Aorta (tissue), 4 donors: ENCODE measurements around the gene OR10A2. TPM values are rescaled to one million over a fixed set of nuclear protein-coding genes. Genes with fewer than 3 reads are reported as not detected.

Experiments used
- polyA plus RNA-seq, 2 donors: library from polyadenylated mRNA; stranded (reverse); fragments of 200-250 nt; gene quantifications; one replicate each; pipeline ENCODE4 v1.2.3, GENCODE V29; 2013
- total RNA-seq, 2 donors: library from RNA; stranded (reverse); fragmentation: NEBNext Ultra II Directional; extraction: Animal tissue kit (Norgen Biotek cat#: 25700); gene quantifications; one replicate each; pipeline ENCODE4 v1.2.1, GENCODE V29; 2021
- donor health status: healthy with polysubstance abuse.
- donor health status: Bipolar disorder and iron deficiency.
- donor health status: DM: no; HTN: no; CAD: no.
- donor health status: DM: yes; HTN: yes; CAD: no.

Gene OR10A2
- total and polyA plus RNA-seq, 4 donors = 0.13 TPM; not detected in 3

Other genes with a start within 250 kb of the OR10A2 start
- gene TPP1, start 243.6 kb upstream of the OR10A2 start, total RNA-seq = 100 to 1,000 TPM in 1 of 2 donors, 10 to 100 TPM in 1; 79.5 to 125 TPM
- gene TPP1, start 243.6 kb upstream of the OR10A2 start, polyA plus RNA-seq = 10 to 100 TPM; 26.8 to 38.0 TPM
- gene DCHS1, start 207.2 kb upstream of the OR10A2 start, total RNA-seq = 10 to 100 TPM; 60.8 to 64.4 TPM
- gene DCHS1, start 207.2 kb upstream of the OR10A2 start, polyA plus RNA-seq = 10 to 100 TPM in 1 of 2 donors, 1 to 10 TPM in 1; 1.4 to 12.4 TPM
- 10 to 100 TPM; 27.5 to 30.1 TPM for gene MRPL17, start 179.7 kb upstream of the OR10A2 start, total RNA-seq
- 10 to 100 TPM; 19.3 to 22.8 TPM for gene MRPL17, start 179.7 kb upstream of the OR10A2 start, polyA plus RNA-seq
- gene OR2AG2, start 91.1 kb upstream of the OR10A2 start, total RNA-seq = under 1 TPM in 1 of 2 donors, not detected in 1; 0.10 TPM
- not detected for gene OR2AG2, start 91.1 kb upstream of the OR10A2 start, polyA plus RNA-seq
- gene OR2AG1, start 80.0 kb upstream of the OR10A2 start, total RNA-seq = not detected
- gene OR2AG1, start 80.0 kb upstream of the OR10A2 start, polyA plus RNA-seq = not detected
- gene OR6A2, start 63.4 kb upstream of the OR10A2 start, total RNA-seq = under 1 TPM in 1 of 2 donors, not detected in 1; 0.26 TPM
- gene OR6A2, start 63.4 kb upstream of the OR10A2 start, polyA plus RNA-seq = not detected
- not detected for gene OR10A5, start 17.4 kb upstream of the OR10A2 start, total RNA-seq
- gene OR10A5, start 17.4 kb upstream of the OR10A2 start, polyA plus RNA-seq = not detected
- gene OR10A4, start 13.6 kb downstream of the OR10A2 start, total RNA-seq = not detected
- gene OR10A4, start 13.6 kb downstream of the OR10A2 start, polyA plus RNA-seq = not detected
- gene OR2D2, start 29.4 kb downstream of the OR10A2 start, total RNA-seq = not detected
- not detected for gene OR2D2, start 29.4 kb downstream of the OR10A2 start, polyA plus RNA-seq
- not detected for gene OR2D3, start 57.9 kb downstream of the OR10A2 start, total RNA-seq
- gene OR2D3, start 57.9 kb downstream of the OR10A2 start, polyA plus RNA-seq = not detected
- gene ZNF215, start 63.4 kb downstream of the OR10A2 start, total RNA-seq = 1 to 10 TPM in 1 of 2 donors, under 1 TPM in 1; 0.93 to 2.0 TPM
- under 1 TPM in 1 of 2 donors, not detected in 1; 0.61 TPM for gene ZNF215, start 63.4 kb downstream of the OR10A2 start, polyA plus RNA-seq
- 1 to 10 TPM; 1.5 to 2.4 TPM for gene ZNF214, start 157.3 kb downstream of the OR10A2 start, total RNA-seq
- gene ZNF214, start 157.3 kb downstream of the OR10A2 start, polyA plus RNA-seq = 1 to 10 TPM in 1 of 2 donors, under 1 TPM in 1; 0.38 to 1.2 TPM
- gene NLRP14, start 157.4 kb downstream of the OR10A2 start, total RNA-seq = under 1 TPM in 1 of 2 donors, not detected in 1; 0.10 TPM
- under 1 TPM in 1 of 2 donors, not detected in 1; 0.05 TPM for gene NLRP14, start 157.4 kb downstream of the OR10A2 start, polyA plus RNA-seq
- not detected for gene RBMXL2, start 225.9 kb downstream of the OR10A2 start, total RNA-seq
- gene RBMXL2, start 225.9 kb downstream of the OR10A2 start, polyA plus RNA-seq = not detected